HuH-7.5 (cell line): ENCODE data around the gene POU2AF2.
"Not testable (repeated sequence)": the region's sequence is repeated elsewhere in the genome, so short reads cannot be mapped to it uniquely, and the experiment has no call there.

Experiments
- DNase-seq: peaks from one replicate; pipeline ENCODE4 v3.0.0; 2011; ENCODE audit warnings: low spot score

The POU2AF2 gene

GRCh38 chr11:111303461-111303860 is 57.9 kb downstream of the POU2AF2 start:
- peak; percentile 31 for DNase-seq

GRCh38 chr11:111305162-111305802 is 59.8 kb downstream of the POU2AF2 start:
- DNase-seq = no peak

GRCh38 chr11:111305876-111306275 is 60.4 kb downstream of the POU2AF2 start:
- DNase-seq = no peak

DNA sequence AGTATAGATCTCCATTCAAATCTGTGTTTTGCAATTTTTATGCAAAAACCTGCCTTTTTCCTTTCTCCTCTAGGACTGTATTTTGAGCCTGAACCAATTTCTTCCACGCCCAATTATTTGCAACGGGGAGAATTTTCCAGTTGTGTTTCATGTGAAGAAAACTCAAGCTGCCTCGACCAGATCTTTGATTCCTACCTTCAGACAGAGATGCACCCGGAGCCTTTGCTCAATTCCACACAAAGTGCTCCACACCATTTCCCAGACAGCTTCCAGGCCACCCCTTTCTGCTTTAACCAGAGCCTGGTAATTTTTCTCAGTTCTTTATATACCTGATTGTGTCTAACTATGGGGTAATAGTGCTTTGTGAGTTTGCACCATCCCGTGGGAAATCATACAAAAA is 60.8 kb downstream of the POU2AF2 start:
- DNase-seq = no peak

DNA sequence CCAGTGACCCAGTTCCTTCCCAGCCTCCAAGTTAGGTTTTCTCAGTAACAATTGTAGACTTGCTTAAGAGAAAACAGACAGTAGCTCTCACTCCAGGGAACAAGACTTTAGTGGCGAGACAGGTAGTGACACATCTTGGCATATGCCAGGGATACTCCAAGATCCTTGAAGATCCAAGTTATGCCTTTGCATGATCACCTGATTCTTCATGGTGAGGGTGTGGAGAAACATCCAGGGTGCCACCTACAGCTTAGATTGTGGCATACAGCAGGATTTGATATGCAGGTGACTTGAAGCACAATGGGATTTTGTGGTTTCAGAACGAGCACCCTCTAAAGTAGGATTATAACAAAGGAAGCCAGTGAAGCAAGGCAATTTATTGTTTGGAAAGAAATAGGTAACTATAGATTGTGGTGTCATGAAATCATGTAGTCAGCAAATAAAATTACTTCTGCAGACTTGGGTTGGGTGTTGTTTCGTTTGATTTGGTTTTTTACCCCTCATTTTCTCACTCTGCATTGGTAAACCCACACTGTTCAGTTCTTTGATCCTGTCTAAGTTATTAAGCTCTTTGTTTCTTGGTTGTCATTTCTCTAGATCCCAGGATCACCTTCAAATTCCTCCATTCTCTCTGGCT is 62.1 kb downstream of the POU2AF2 start:
- no peak for DNase-seq

- DNase-seq = no peak
Observed at GRCh38 chr11:111308140-111308539, 62.6 kb downstream of the POU2AF2 start.

DNA sequence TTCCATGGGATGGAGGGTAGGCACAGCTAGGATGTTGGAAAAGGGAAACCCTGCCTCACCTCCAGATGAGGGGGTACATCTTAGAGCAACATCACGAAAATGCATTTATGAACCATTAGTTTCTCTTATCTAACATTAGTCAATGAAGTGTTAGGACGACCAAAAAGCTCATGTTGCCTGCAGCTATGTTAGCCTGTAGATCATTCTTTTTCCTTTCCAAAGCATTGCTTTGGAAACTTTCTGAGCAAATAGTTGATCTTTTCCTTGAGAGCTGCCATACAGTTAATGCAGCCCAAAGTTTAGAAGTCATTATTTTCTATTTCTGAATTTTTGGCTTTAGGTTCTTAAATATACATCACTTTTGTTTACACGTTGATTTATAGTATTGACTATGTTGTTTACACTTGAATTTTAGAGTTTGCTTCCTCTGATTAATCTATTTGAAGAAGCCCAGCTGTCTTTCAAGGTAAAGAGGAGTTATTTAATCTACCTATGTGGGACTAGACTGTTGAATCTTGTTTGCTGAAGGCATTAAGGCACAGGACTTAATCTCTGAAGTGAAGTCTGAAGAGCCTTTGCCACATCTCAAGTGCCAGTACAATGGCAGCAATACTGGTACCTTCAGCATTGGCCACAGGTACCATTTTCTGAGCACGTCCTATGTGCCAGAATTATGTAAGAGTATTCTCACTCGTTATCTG is 63.8 kb downstream of the POU2AF2 start:
- no peak for DNase-seq

DNA sequence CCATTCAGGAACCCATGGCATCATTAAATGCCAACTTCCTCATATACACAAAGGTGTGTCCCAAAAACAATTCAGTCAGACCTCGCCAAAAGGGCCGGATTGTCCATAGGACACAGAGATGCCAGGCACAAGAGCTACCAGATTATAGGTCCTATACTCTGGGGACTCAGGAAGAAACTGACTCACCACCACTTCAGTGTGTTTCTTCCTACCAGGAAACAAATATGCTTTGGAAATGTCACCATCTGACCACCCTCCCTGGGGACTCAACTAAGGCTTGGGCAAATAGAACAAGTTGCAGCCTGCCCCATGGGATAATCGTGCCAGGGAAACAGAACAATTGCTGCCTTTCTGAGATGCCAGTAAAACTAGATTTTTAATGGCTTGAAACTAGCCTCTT is 64.6 kb downstream of the POU2AF2 start:
- no peak for DNase-seq

DNA sequence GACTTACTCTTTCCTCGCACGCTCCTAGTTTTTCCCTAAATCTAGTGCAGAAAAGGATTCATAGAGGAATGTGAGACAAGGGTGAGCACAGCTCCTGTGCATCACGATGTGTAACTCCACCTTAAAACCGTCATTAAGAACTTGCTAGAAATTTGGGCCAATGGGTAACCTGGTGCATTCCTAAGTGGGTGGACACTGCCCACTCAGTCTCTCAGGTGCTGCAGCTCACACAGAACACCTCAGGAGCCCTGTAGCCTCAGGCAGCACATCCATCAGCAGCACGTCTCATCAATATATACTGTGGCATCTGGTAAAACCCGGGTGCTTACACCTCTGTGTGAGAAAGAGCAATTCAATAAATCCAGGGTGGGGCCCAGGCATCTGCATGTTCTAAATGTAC is 65.2 kb downstream of the POU2AF2 start:
- no peak for DNase-seq

- DNase-seq = no peak
Observed at GRCh38 chr11:111312076-111312475, 66.6 kb downstream of the POU2AF2 start.

GRCh38 chr11:111319296-111319695 is 73.8 kb downstream of the POU2AF2 start:
- no peak for DNase-seq

GRCh38 chr11:111320199-111320598 is 74.7 kb downstream of the POU2AF2 start:
- DNase-seq = not testable (repeated sequence)

- no peak for DNase-seq
Observed at GRCh38 chr11:111320728-111321568, 75.4 kb downstream of the POU2AF2 start.

GRCh38 chr11:111322534-111322933 is 77.0 kb downstream of the POU2AF2 start:
- DNase-seq = no peak

- no peak for DNase-seq
Observed at GRCh38 chr11:111324277-111324720, 78.8 kb downstream of the POU2AF2 start.

- DNase-seq = no peak
Observed at GRCh38 chr11:111325259-111325658, 79.7 kb downstream of the POU2AF2 start.

DNA sequence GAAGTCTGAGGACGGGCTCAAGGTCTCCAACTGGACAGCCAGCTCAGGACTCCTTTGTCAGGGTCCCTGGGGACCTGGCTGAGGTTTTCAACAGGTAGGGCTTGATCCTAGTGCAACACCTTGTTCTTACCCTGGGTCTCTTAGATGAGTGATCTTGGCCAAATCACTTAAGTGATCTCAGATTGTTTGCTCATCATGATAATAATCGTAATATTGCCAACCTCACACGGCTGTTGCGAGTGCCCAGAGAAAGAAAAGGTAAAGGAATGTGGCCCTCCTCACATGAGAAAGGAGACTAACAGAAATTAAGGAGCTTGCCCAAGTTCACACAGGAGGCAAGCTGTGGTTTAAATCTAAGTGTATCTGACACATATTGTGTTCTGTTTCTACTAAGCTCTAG is 81.3 kb downstream of the POU2AF2 start:
- no peak for DNase-seq

DNA sequence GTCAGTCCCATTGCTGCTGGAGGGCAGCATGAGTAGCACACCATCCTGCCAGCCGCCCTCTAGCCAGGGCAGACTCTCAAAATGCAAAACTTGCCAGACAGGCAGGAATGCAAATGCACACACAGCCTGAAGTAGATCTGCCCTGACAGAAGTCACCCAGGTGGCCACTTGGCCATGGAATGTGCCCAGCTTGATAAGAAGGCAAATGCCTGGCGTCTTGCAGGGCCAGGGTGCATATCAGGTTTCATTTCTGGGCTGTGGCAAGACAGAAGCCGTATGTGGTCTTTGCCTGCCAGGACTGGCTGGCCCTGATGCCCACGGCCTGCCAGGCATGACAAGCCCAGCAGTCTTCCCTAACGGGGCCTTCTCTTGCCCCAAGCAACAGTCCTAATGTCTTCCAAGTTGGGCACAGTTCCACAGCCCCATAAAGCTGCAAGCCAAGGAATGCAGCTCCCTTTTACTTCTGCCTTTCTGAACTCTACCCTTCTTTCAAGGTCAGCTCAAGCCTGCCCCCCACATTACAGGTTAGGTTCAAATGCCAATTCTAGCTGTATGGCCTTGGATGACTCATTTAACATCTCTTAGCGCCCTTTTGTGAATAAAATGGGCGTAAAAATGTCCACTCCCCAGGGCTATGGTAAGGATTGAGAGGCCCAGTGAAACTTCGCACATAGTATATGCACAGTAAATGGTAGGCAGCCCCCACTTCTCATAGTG is 82.5 kb downstream of the POU2AF2 start:
- DNase-seq = no peak

DNA sequence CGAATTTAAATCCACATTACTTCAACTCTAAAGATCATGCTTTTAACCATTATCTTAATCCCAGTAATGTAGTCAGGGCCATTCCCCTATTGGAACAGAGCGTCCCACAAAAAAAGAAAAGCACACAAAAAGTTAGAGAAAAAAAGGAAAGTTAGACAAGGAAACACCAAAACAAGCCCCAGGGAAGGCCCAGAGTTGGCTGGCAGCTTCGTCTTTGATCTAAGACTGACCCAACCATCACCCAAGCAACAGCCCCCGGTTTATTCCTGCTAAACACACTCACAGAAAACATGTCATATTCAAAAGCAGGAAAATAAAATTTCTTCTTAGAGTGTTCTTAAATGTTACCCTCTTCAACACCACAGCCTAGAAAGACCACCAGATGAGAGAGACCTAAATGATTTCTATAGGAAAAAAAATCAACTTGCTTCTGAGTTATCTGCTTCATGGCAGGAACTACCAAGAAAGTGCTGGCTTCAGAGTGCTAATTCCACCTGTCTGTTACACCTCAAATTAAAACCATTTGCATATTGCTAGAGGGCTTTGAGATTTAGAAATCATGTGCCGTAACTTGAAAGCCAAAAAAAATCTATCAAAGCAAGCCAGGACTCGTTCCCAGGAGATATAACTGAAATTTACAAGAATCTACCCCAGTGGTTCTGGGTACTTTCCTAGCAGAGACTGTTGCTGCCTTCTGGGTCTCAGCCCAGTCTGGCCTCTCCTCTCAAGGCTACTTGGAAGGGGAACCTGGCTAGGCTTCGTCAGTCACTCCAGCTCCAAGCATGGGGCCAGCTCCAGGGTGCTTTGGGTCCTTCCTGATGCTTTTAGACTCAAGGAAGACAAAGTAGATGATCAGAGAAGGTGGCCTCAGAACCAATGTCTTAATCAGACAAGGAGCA is 84.0 kb downstream of the POU2AF2 start:
- DNase-seq = no peak

GRCh38 chr11:111330234-111330893 is 84.8 kb downstream of the POU2AF2 start:
- DNase-seq = no peak
